ENCODE data around the gene SOCS7. TPM values are rescaled to one million over a fixed set of nuclear protein-coding genes. Genes with fewer than 3 reads are reported as not detected.

The SOCS7 gene
- total RNA-seq, 1 donor from 2014 or later, result 14.7 TPM

GRCh38 chr17:38353668-38354067 lies 2.0 kb downstream of the SOCS7 start:
- peak overlapping the region; percentile 80 to 99 for H3K4me3 ChIP-seq
- H3K27me3 ChIP-seq, result no peaks in the 10 kb centered on the region
- no peaks in the 10 kb centered on the region for H3K36me3 ChIP-seq
- H3K27ac ChIP-seq, result no peak overlapping the region
- no peaks in the 10 kb centered on the region for H3K9me3 ChIP-seq
- H3K4me1 ChIP-seq, result peaks cover 64% of the 10 kb centered on the region
- intact Hi-C loops (cut with DNase I), result no loop called here
- TF ChIP-seq POLR2AphosphoS5 (IDR thresholded peaks at IDR 0.05; ENCODE audit: insufficient read depth in 1 of 2, low read depth in 1 of 2) (no peak), CTCF (IDR thresholded peaks at IDR 0.05) (no peak), POLR2A (IDR thresholded peaks at IDR 0.05) (no peak)
- no peak for DNase-seq (ENCODE audit: extremely low spot score in 2 of 2)

- no peak for DNase-seq (ENCODE audit: extremely low spot score in 2 of 2)
- Histone ChIP-seq H3K27ac (no peak overlapping the region), H3K27me3 (no peaks in the 10 kb centered on the region), H3K9me3 (no peaks in the 10 kb centered on the region), H3K4me1 (peaks cover 72% of the 10 kb centered on the region), H3K36me3 (no peaks in the 10 kb centered on the region), H3K4me3 (no peak overlapping the region)
- no peak for TF ChIP-seq CTCF (IDR thresholded peaks at IDR 0.05)
- TF ChIP-seq POLR2A (IDR thresholded peaks at IDR 0.05), result no peak
- no peak for TF ChIP-seq POLR2AphosphoS5 (IDR thresholded peaks at IDR 0.05; ENCODE audit: insufficient read depth in 1 of 2, low read depth in 1 of 2)
- intact Hi-C loops (cut with DNase I), result no loop called here
Observed at GRCh38 chr17:38354466-38354865, 2.8 kb downstream of the SOCS7 start.

GRCh38 chr17:38355251-38355650 lies 3.6 kb downstream of the SOCS7 start:
- intact Hi-C loops (cut with DNase I), result no loop called here
- no peaks in the 10 kb centered on the region for H3K9me3 ChIP-seq
- H3K27me3 ChIP-seq, result no peaks in the 10 kb centered on the region
- H3K4me3 ChIP-seq, result no peak overlapping the region
- no peak for DNase-seq (ENCODE audit: extremely low spot score in 2 of 2)
- H3K36me3 ChIP-seq, result no peaks in the 10 kb centered on the region
- TF ChIP-seq POLR2A (IDR thresholded peaks at IDR 0.05), result no peak
- no peak for TF ChIP-seq CTCF (IDR thresholded peaks at IDR 0.05)
- TF ChIP-seq POLR2AphosphoS5 (IDR thresholded peaks at IDR 0.05; ENCODE audit: insufficient read depth in 1 of 2, low read depth in 1 of 2), result no peak
- H3K4me1 ChIP-seq, result peaks cover 73% of the 10 kb centered on the region
- no peak overlapping the region for H3K27ac ChIP-seq

- Histone ChIP-seq H3K27ac (peak overlapping the region; percentile 51), H3K27me3 (no peaks in the 10 kb centered on the region), H3K9me3 (no peaks in the 10 kb centered on the region), H3K4me1 (peaks cover 76% of the 10 kb centered on the region), H3K4me3 (no peak overlapping the region), H3K36me3 (no peaks in the 10 kb centered on the region)
- TF ChIP-seq POLR2A (IDR thresholded peaks at IDR 0.05) (no peak), CTCF (IDR thresholded peaks at IDR 0.05) (no peak), POLR2AphosphoS5 (IDR thresholded peaks at IDR 0.05; ENCODE audit: insufficient read depth in 1 of 2, low read depth in 1 of 2) (peak in 1 of 2 donors; percentile 23)
- DNase-seq (ENCODE audit: extremely low spot score in 2 of 2), result no peak
- intact Hi-C loops (cut with DNase I), result no loop called here
Observed at GRCh38 chr17:38357486-38358123, 6.0 kb downstream of the SOCS7 start.
